Measurements from ENCODE around the gene NRP2.

Gene NRP2

GRCh38 chr2:205682239-205682970 lies at the start of gene NRP2:
TSS of gene NRP2 (plus strand) at chr2:205682501. CDS start at chr2:205683291, 790 bp downstream.
- no peak within 1 kb of the TSS for H3K27ac Mint-ChIP-seq
- H3K9me3 Mint-ChIP-seq: no peaks in the 10 kb centered on the region
- DNase-seq (ENCODE audit: low spot score in 2 of 2) (no peak), ATAC-seq (peak; percentile 62)
- peak within 1 kb of the TSS; percentile 43 for H3K4me3 Mint-ChIP-seq
- no peaks in the 10 kb centered on the region for H3K36me3 Mint-ChIP-seq
- H3K4me1 Mint-ChIP-seq: no peaks in the 10 kb centered on the region

GRCh38 chr2:205633994-205634393 lies 48.3 kb upstream of the NRP2 start:
- Mint-ChIP-seq H3K4me3 (no peak overlapping the region), H3K36me3 (no peaks in the 10 kb centered on the region), H3K9me3 (no peaks in the 10 kb centered on the region), H3K4me1 (no peaks in the 10 kb centered on the region), H3K27ac (no peak overlapping the region)
- DNase-seq (ENCODE audit: low spot score in 2 of 2) (no peak), ATAC-seq (no peak)

DNA sequence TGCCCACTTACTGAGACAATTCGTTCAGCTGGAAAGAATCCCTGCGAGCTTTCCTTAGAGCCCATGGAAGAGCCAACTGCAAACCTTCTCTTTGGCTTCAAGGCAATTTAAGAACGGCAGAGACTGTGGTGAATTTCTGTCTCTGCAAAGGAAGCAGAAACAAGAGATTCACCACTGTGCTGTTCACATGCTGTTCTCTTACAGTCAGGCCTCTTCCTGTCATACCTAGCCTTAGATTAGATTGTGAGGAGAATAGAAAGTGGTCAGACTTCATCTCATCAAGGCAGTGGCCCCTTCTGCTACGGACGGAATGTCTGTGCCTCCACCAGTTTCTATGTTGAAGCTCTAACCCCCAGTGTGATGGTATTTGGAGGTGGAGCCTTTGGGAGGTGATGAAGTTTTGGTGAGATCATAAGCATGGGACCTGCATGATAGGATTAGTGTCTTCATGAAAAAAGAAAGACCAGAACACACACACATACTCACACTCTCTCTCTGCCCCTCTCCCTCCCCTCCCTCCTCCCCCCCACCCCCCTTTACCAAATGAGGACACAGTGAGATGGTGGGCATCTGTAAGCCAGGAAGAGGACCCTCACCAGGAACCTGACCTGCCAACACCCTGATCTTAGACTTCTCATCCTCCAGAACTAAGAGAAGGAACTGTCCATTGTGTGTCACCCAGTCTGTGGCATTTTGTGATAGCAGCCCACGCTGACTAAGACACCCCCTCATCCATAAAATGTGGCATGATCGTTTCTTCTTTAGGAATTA lies 45.6 kb upstream of the NRP2 start:
- no peaks in the 10 kb centered on the region for H3K36me3 Mint-ChIP-seq
- no peaks in the 10 kb centered on the region for H3K9me3 Mint-ChIP-seq
- no peak for DNase-seq (ENCODE audit: low spot score in 2 of 2)
- ATAC-seq: peak; percentile 32
- H3K4me3 Mint-ChIP-seq: no peak overlapping the region
- H3K4me1 Mint-ChIP-seq: no peaks in the 10 kb centered on the region
- no peak overlapping the region for H3K27ac Mint-ChIP-seq

DNA sequence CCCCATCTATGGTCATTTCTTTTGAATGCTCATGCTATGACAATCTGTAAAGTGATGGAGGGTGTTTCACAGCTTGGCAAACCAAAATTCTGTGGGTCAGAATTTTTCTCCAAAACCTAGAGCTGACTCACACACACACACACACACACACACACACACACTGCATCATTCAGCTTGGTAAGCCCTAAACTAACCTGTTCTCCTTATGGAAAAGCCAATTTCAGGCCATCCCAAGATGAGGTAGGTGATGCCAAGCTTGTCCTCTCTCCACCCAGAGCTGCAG lies 45.0 kb upstream of the NRP2 start:
- Mint-ChIP-seq H3K9me3 (no peaks in the 10 kb centered on the region), H3K4me1 (no peaks in the 10 kb centered on the region), H3K4me3 (no peak overlapping the region), H3K27ac (no peak overlapping the region), H3K36me3 (no peaks in the 10 kb centered on the region)
- DNase-seq (ENCODE audit: low spot score in 2 of 2): no peak
- no peak for ATAC-seq

- Mint-ChIP-seq H3K4me3 (no peak overlapping the region), H3K27ac (no peak overlapping the region), H3K4me1 (no peaks in the 10 kb centered on the region), H3K9me3 (no peaks in the 10 kb centered on the region), H3K36me3 (no peaks in the 10 kb centered on the region)
- ATAC-seq: peak; percentile 38
- DNase-seq (ENCODE audit: low spot score in 2 of 2): no peak
Measured at GRCh38 chr2:205637779-205638503, 44.4 kb upstream of the NRP2 start.

GRCh38 chr2:205640716-205641115 lies 41.6 kb upstream of the NRP2 start:
- DNase-seq (ENCODE audit: low spot score in 2 of 2): no peak
- no peaks in the 10 kb centered on the region for H3K9me3 Mint-ChIP-seq
- ATAC-seq: no peak
- no peaks in the 10 kb centered on the region for H3K4me1 Mint-ChIP-seq
- no peaks in the 10 kb centered on the region for H3K36me3 Mint-ChIP-seq
- no peak overlapping the region for H3K4me3 Mint-ChIP-seq
- no peak overlapping the region for H3K27ac Mint-ChIP-seq

GRCh38 chr2:205642599-205643356 lies 39.5 kb upstream of the NRP2 start:
- Mint-ChIP-seq H3K4me3 (no peak overlapping the region), H3K36me3 (no peaks in the 10 kb centered on the region), H3K9me3 (no peaks in the 10 kb centered on the region), H3K4me1 (no peaks in the 10 kb centered on the region), H3K27ac (no peak overlapping the region)
- DNase-seq (ENCODE audit: low spot score in 2 of 2) (no peak), ATAC-seq (no peak)

DNA sequence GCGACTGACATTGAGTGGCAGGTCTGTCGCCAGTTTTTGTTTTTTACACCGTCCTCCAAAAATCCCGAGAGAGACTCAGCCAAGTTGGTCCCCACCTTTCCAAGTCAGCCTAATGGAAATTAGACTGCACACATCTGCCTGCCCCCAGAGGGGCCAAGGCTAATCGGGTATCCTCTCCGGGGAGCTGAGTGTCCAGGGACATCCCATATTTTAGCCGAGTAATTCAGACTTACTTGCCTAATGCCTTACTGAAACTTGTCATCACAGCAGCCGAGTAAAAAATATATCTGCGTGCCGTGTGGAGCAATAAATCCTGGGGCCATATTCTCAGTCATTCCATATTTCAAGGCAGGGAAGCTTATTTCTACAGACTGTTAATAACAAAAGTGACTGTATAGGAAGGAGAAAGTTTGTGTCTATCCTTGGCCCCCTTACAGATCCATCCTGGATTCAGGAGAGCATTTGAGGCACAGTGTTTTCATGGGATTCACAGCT lies 38.9 kb upstream of the NRP2 start:
- H3K9me3 Mint-ChIP-seq: no peaks in the 10 kb centered on the region
- H3K27ac Mint-ChIP-seq: no peak overlapping the region
- H3K36me3 Mint-ChIP-seq: no peaks in the 10 kb centered on the region
- no peak for DNase-seq (ENCODE audit: low spot score in 2 of 2)
- no peak overlapping the region for H3K4me3 Mint-ChIP-seq
- ATAC-seq: no peak
- H3K4me1 Mint-ChIP-seq: no peaks in the 10 kb centered on the region

DNA sequence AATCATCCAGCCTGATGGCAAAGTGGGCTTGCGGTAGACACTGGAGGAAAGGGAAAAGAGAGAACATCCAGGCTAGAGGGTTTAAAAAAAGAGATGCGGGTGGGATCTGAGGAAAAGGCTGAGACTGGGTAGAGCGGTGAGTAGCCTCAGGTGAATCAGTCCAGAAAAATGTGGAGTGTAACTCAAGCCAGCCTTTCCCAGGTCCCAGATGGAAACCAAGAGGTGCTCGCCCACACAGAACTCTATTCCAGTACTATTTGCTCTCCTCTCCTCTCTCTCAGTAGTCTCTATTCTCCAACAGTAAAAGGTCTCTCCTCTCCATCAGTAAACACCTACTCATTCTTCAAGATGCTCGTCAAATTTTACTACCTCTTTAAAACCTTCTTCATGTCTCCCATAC lies 38.3 kb upstream of the NRP2 start:
- no peaks in the 10 kb centered on the region for H3K36me3 Mint-ChIP-seq
- H3K9me3 Mint-ChIP-seq: no peaks in the 10 kb centered on the region
- ATAC-seq (no peak), DNase-seq (ENCODE audit: low spot score in 2 of 2) (no peak)
- H3K27ac Mint-ChIP-seq: no peak overlapping the region
- no peaks in the 10 kb centered on the region for H3K4me1 Mint-ChIP-seq
- H3K4me3 Mint-ChIP-seq: no peak overlapping the region

DNA sequence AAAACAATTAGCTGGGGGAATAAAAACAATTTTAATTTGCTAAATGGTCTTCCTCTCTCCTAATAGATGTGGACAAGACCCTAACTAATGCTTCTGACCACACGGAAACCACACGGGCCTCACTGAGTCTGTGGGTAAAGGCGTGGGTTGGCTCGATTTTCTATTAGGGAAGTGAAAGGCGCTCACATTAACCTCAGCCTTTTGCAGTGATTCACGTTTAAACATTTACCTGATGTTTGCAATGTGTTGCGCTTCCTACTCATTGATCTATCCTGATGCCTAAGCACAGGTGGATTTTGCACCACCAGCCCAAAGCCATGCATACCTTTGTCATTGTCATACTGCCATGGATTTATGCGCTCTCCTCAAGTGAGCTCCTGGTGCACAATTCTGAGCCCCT lies 35.6 kb upstream of the NRP2 start:
- no peaks in the 10 kb centered on the region for H3K36me3 Mint-ChIP-seq
- H3K4me3 Mint-ChIP-seq: no peak overlapping the region
- ATAC-seq (no peak), DNase-seq (ENCODE audit: low spot score in 2 of 2) (no peak)
- H3K4me1 Mint-ChIP-seq: no peaks in the 10 kb centered on the region
- no peaks in the 10 kb centered on the region for H3K9me3 Mint-ChIP-seq
- H3K27ac Mint-ChIP-seq: no peak overlapping the region

DNA sequence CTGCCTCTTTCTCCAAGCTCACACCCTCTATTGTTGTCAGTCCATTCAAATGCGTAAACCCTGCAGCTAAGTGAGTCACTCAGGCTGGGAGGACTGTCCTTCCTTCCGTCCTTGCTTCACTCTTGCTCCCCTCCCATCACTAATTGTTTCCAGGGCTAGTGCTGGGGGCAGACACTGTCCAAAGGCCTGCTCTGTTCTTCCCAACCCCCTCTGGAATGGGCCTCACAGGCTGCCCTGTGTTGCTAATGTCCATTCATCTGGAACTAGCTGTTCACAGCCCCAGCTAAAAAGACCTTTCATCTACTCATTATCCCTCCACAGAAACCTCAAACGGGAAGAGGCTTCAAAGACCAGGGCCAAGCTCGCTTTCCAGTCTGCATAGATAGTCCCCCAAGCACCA lies 31.9 kb upstream of the NRP2 start:
- no peaks in the 10 kb centered on the region for H3K9me3 Mint-ChIP-seq
- H3K36me3 Mint-ChIP-seq: no peaks in the 10 kb centered on the region
- no peak overlapping the region for H3K27ac Mint-ChIP-seq
- ATAC-seq: no peak
- no peak overlapping the region for H3K4me3 Mint-ChIP-seq
- DNase-seq (ENCODE audit: low spot score in 2 of 2): no peak
- no peaks in the 10 kb centered on the region for H3K4me1 Mint-ChIP-seq

DNA sequence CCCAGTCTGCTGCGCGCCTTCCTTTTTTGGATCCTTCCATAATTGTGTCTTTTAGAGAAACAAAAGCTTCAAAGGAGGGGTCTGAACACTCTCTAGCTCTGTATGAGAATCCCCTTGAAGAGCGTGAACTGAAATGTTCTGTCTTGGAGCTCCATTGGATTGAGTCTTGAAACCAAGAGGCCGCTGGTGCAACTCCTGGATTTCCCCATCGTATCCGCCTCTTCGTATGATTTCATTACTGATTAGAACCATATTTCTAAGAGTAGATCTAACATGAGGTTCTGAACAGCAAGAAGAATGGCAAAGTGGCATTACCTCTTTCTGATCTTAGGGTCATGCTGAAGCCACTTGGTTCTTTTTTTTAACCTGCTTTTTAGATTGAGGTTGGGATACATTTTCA lies 31.4 kb upstream of the NRP2 start:
- no peaks in the 10 kb centered on the region for H3K36me3 Mint-ChIP-seq
- H3K4me1 Mint-ChIP-seq: no peaks in the 10 kb centered on the region
- no peak overlapping the region for H3K27ac Mint-ChIP-seq
- DNase-seq (ENCODE audit: low spot score in 2 of 2) (no peak), ATAC-seq (no peak)
- no peaks in the 10 kb centered on the region for H3K9me3 Mint-ChIP-seq
- no peak overlapping the region for H3K4me3 Mint-ChIP-seq

DNA sequence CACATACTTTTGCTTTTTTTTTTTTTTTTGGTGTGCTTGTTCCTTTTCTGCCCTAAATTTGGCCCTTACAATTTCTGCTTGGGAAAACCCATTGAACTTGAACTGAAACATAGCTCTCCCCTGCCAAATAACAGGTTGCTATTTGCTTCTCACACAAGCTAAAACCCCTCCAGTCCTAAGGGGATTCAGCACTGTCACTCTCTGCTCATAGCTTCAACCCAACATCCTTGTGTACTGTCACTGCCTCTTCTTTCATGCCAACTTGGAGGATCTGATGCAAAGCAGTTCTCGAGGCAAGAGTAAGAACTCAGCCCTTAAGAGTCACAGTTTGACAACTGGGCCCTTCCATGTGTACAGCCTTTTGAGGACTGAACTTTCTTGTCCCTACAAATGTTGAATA lies 30.6 kb upstream of the NRP2 start:
- Mint-ChIP-seq H3K27ac (no peak overlapping the region), H3K4me1 (no peaks in the 10 kb centered on the region), H3K36me3 (no peaks in the 10 kb centered on the region), H3K4me3 (no peak overlapping the region), H3K9me3 (no peaks in the 10 kb centered on the region)
- DNase-seq (ENCODE audit: low spot score in 2 of 2) (no peak), ATAC-seq (no peak)

DNA sequence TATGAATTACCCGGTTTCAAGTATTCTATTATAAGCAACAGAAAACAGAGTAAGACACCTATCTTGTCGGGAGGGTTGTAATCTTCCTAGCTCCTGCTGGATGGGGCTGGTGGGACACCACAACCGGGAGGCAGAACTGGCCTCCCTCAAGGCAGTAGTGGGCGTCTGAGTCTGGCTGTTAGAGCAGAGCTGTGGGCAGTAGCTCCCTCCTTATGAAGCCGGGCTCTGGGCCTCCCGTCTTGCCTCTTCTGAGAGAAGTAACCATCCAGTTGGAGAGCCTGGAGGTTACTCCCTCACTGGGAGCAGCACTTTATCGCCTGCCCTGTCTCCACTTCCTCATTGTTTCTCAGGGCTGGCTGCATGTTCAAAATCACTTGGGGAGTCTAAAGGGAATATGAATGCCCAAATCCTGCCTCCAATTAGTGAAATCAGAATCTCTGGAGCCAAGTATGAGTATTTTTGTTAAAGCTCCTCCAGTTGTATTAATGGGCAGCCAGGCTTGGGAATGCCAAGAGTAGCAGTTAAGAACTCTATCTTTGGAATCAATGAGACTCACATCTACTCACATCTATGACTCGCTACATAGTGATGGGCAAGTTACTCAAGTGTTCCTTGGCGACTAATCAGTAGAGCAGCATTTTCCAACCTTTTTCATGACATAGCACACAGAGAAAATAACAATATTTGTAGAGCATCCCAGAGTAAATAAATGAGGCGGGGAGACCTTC lies 27.3 kb upstream of the NRP2 start:
- no peak overlapping the region for H3K4me3 Mint-ChIP-seq
- H3K27ac Mint-ChIP-seq: no peak overlapping the region
- no peaks in the 10 kb centered on the region for H3K36me3 Mint-ChIP-seq
- H3K9me3 Mint-ChIP-seq: no peaks in the 10 kb centered on the region
- H3K4me1 Mint-ChIP-seq: no peaks in the 10 kb centered on the region
- DNase-seq (ENCODE audit: low spot score in 2 of 2): no peak
- no peak for ATAC-seq
